K562 (cell line): ENCODE data around the gene DOK4. TPM values are rescaled to one million over a fixed set of nuclear protein-coding genes. Genes with fewer than 3 reads are reported as not detected.

Experiments used
- CAMTA2 ChIP-seq: fragments of 250-450 bp; sonication (Bioruptor Pico); conservative IDR thresholded peaks from 2 replicates; pipeline ENCODE4 v1.5.1; 2022
- CSDE1 ChIP-seq, 2 experiments: fragments of 450-650 bp; IDR thresholded peaks; 2 replicates each; pipeline ENCODE4 v1.6.1; 2016; ENCODE audit warnings: mild to moderate bottlenecking in 1 of 2
- DMBX1 ChIP-seq: fragments of 250-450 bp; sonication (Bioruptor Pico); IDR thresholded peaks from 2 replicates; pipeline ENCODE4 v1.8.0; 2022; ENCODE audit warnings: inconsistent platforms, mild to moderate bottlenecking, moderate library complexity, borderline replicate concordance
- EGR1 ChIP-seq: fragments of 450-650 bp; conservative IDR thresholded peaks from 2 replicates; pipeline ENCODE4 v1.6.1; 2017; ENCODE audit warnings: mild to moderate bottlenecking
- ELF1 ChIP-seq: fragments of 200-800 bp; sonication (Bioruptor generic); IDR thresholded peaks from 2 replicates; pipeline ENCODE4 v1.6.1; 2016; ENCODE audit warnings: missing genetic modification characterization, missing compliant biosample characterization
- GTF2E2 ChIP-seq: fragments of 200-800 bp; sonication (Bioruptor generic); IDR thresholded peaks from 2 replicates; pipeline ENCODE4 v1.6.1; 2016; ENCODE audit warnings: missing genetic modification characterization, missing compliant biosample characterization
- KLF16 ChIP-seq: IDR thresholded peaks from 2 replicates; pipeline ENCODE4 v1.6.1; 2016; ENCODE audit warnings: antibody characterized with exemption
- NFE2 ChIP-seq: IDR thresholded peaks from 2 replicates; pipeline ENCODE4 v1.6.1; 2014; ENCODE audit warnings: antibody characterized with exemption, low read depth
- NFIC ChIP-seq: fragments of 450-650 bp; IDR thresholded peaks from 2 replicates; pipeline ENCODE4 v1.6.1; 2017; ENCODE audit warnings: mild to moderate bottlenecking, inconsistent platforms
- OTX1 ChIP-seq: fragments of 450-650 bp; formaldehyde crosslinking; IDR thresholded peaks from 2 replicates; pipeline ENCODE4 v1.4.0; 2022; ENCODE audit warnings: mild to moderate bottlenecking
- PHF8 ChIP-seq: fragments of 200-600 bp; sonication (generic); IDR thresholded peaks from 2 replicates; pipeline ENCODE4 v1.6.1; 2012; ENCODE audit warnings: mixed run types, mild to moderate bottlenecking, inconsistent platforms, low read length, moderate library complexity, borderline replicate concordance
- RBM17 ChIP-seq: fragments of 200-400 bp; formaldehyde crosslinking; IDR thresholded peaks from 2 replicates; pipeline ENCODE4 v1.6.1; 2017; ENCODE audit warnings: low read depth, mild to moderate bottlenecking, low read length, borderline replicate concordance
- SIN3B ChIP-seq: fragments of 450-650 bp; IDR thresholded peaks from 2 replicates; pipeline ENCODE4 v1.6.1; 2017; ENCODE audit warnings: low read depth, mild to moderate bottlenecking, moderate library complexity
- SNRNP70 ChIP-seq: fragments of 200-400 bp; formaldehyde crosslinking; optimal IDR thresholded peaks from 2 replicates; pipeline ENCODE3; 2017; ENCODE audit warnings: low read depth, low read length
- ZBTB1 ChIP-seq: sonication (generic); formaldehyde crosslinking; IDR thresholded peaks from 2 replicates; pipeline ENCODE4 v1.8.1; 2023; ENCODE audit warnings: missing genetic modification reagents, low read depth, mild to moderate bottlenecking, borderline replicate concordance
- ZFP30 ChIP-seq: fragments of 250-450 bp; sonication (Bioruptor Pico); IDR thresholded peaks from 2 replicates; pipeline ENCODE4 v1.8.0; 2022; ENCODE audit warnings: moderate library complexity, mild to moderate bottlenecking, inconsistent platforms, borderline replicate concordance
- ZKSCAN1 ChIP-seq: fragments of 150-350 bp; IDR thresholded peaks from 2 replicates; pipeline ENCODE4 v1.6.1; 2016; ENCODE audit warnings: low read depth, low read length
- ZNF668 ChIP-seq: fragments of 250-450 bp; sonication (Bioruptor Pico); IDR thresholded peaks from 2 replicates; pipeline ENCODE4 v1.8.0; 2022; ENCODE audit warnings: mild to moderate bottlenecking, inconsistent platforms
- ZNF699 ChIP-seq: fragments of 250-450 bp; sonication (Bioruptor Pico); IDR thresholded peaks from 2 replicates; pipeline ENCODE4 v1.8.0; 2021; ENCODE audit warnings: mild to moderate bottlenecking, moderate library complexity; ENCODE audit not compliant: insufficient replicate concordance
- polyA plus RNA-seq, 8 experiments: library from polyadenylated mRNA; depleted of rRNA in 4 of 8; stranded (reverse) in 5 of 8; unstranded in 3 of 8; fragments of >200 nt; fragmentation: Nextera tagmentation in 2 of 8; fragmentation: Illumina TruSeq in 1 of 8; extraction: Ambion mirVana in 2 of 8; extraction: Trizol in 1 of 8; gene quantifications; 2 replicates each; pipeline versions ENCODE4 v1.2.1 to v1.2.3, GENCODE V29; 2011 to 2014; ENCODE audit warnings: inconsistent platforms in 1 of 8, missing spikeins in 1 of 8
- total RNA-seq, 7 experiments: library from RNA; depleted of rRNA in 6 of 7; stranded (reverse); fragments of >200 nt in 6 of 7; fragmentation: Illumina TruSeq in 2 of 7; extraction: Trizol in 2 of 7; gene quantifications; 2 replicates each; pipeline versions ENCODE4 v1.2.1 to v1.2.3, GENCODE V29; 2011 to 2021; ENCODE audit warnings: low replicate concordance in 1 of 7
- TF ChIP-seq, protein P1 (sequence below): fragments of 250-450 bp; sonication (Bioruptor Pico); IDR thresholded peaks from 2 replicates; pipeline ENCODE4 v1.8.0; 2021; ENCODE audit warnings: mild to moderate bottlenecking, moderate library complexity
- TF ChIP-seq, protein P2 (sequence below), 2 experiments: IDR thresholded peaks; 2 replicates each; pipeline ENCODE4 v1.6.1; 2012; ENCODE audit warnings: improper control_type of control experiment in 2 of 2, low read depth in 2 of 2, low read length in 2 of 2, borderline replicate concordance in 1 of 2
- TF ChIP-seq, protein P3 (sequence below): fragments of 450-650 bp; IDR thresholded peaks from 2 replicates; pipeline ENCODE4 v1.6.1; 2016; ENCODE audit warnings: low read depth, mild to moderate bottlenecking, moderate library complexity
- TF ChIP-seq, protein P4 (sequence below), 2 experiments: fragments of 200-800 bp in 1 of 2; sonication (Bioruptor generic) in 1 of 2; sonication (generic) in 1 of 2; formaldehyde crosslinking in 1 of 2; IDR thresholded peaks in 1 of 2; conservative IDR thresholded peaks in 1 of 2; 2 replicates each; pipeline versions ENCODE4 v1.5.0 to v1.6.1; 2016 to 2020; ENCODE audit warnings: missing compliant biosample characterization in 1 of 2, missing genetic modification characterization in 1 of 2, missing genetic modification reagents in 1 of 2

DOK4 gene
- total and polyA plus RNA-seq, 9 of the 15 experiments (the other 6 are each of a cell fraction or from before 2014, with no cell fraction given), result 0.10 to 14.4 (median 8.3) TPM

DNA sequence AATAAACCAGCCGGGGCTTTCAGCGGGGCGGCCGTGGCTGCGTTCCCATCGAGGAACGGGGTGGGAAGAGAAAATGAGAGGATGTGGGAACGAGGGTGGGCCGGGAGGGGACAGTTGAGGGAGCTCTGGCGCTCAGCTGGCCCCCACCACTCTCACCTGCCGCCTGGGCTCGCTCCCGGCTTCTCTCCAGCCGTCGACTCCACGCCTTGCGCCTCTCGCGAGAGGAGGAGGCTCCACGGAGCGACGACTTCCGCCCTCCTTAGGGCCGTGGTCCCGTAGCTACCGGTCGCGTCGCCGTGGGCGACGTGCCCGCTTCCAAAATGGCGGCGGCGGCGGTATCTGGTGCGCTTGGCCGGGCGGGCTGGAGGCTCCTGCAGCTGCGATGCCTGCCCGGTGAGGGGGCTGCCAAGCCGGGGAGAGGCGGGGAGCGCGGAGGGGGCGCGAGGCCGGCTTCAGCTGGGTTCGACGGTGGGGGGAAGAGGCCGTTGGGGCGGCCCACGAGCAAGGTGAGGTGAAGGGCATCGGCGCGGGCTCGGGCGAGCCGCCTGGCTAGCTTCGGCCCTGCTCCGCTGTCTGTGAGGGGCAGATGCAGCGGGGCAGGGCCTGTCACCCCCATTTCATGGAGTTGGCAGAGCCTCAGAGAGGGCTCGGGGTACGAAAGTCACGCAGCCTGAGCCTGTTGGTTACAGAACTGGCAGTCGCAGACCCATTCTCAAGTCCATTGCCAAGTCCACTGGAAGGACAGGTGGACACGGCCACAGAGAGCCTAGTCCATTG lies 38.9 kb downstream of the DOK4 start, which contains the start of the genes CIAPIN1 and COQ9 (continued):
- TF ChIP-seq, protein P1, sequence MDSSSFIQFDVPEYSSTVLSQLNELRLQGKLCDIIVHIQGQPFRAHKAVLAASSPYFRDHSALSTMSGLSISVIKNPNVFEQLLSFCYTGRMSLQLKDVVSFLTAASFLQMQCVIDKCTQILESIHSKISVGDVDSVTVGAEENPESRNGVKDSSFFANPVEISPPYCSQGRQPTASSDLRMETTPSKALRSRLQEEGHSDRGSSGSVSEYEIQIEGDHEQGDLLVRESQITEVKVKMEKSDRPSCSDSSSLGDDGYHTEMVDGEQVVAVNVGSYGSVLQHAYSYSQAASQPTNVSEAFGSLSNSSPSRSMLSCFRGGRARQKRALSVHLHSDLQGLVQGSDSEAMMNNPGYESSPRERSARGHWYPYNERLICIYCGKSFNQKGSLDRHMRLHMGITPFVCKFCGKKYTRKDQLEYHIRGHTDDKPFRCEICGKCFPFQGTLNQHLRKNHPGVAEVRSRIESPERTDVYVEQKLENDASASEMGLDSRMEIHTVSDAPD (CRISPR knock-in tag), result no peak
- no peak for TF ChIP-seq CAMTA2 (CRISPR knock-in tag)
- TF ChIP-seq, protein P2, sequence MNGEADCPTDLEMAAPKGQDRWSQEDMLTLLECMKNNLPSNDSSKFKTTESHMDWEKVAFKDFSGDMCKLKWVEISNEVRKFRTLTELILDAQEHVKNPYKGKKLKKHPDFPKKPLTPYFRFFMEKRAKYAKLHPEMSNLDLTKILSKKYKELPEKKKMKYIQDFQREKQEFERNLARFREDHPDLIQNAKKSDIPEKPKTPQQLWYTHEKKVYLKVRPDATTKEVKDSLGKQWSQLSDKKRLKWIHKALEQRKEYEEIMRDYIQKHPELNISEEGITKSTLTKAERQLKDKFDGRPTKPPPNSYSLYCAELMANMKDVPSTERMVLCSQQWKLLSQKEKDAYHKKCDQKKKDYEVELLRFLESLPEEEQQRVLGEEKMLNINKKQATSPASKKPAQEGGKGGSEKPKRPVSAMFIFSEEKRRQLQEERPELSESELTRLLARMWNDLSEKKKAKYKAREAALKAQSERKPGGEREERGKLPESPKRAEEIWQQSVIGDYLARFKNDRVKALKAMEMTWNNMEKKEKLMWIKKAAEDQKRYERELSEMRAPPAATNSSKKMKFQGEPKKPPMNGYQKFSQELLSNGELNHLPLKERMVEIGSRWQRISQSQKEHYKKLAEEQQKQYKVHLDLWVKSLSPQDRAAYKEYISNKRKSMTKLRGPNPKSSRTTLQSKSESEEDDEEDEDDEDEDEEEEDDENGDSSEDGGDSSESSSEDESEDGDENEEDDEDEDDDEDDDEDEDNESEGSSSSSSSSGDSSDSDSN (IDR thresholded peaks at IDR 0.05; ENCODE audit: borderline replicate concordance in 1 of 2, low read depth in 2 of 2, low read length in 2 of 2), result peak; percentile 66 to 74; a peak in 2 of 4 replicates
- no peak for TF ChIP-seq GTF2E2 (tag)
- TF ChIP-seq PHF8, result peak; percentile 91
- TF ChIP-seq NFE2, result no peak
- TF ChIP-seq, protein P3, sequence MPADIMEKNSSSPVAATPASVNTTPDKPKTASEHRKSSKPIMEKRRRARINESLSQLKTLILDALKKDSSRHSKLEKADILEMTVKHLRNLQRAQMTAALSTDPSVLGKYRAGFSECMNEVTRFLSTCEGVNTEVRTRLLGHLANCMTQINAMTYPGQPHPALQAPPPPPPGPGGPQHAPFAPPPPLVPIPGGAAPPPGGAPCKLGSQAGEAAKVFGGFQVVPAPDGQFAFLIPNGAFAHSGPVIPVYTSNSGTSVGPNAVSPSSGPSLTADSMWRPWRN, result no peak
- TF ChIP-seq ZNF668 (CRISPR knock-in tag), result no peak
- TF ChIP-seq RBM17, result no peak
- TF ChIP-seq NFIC, result peak; percentile 69
- no peak for TF ChIP-seq KLF16
- peak; percentile 98 for TF ChIP-seq ELF1 (tag)
- TF ChIP-seq EGR1, result peak; percentile 83
- TF ChIP-seq ZBTB1 (CRISPR knock-in tag), result no peak; the same call in 1 of the 2 replicates
- 0 out of 2 replicates have a peak, but pooled peaks have one; percentile 17 for TF ChIP-seq ZKSCAN1
- no peak for TF ChIP-seq ZFP30
- TF ChIP-seq CSDE1 (IDR thresholded peaks at IDR 0.05), result peak in 1 of 2 experiments; percentile 62; a peak in 1 of 4 replicates
- no peak for TF ChIP-seq ZNF699 (CRISPR knock-in tag)
- 0 out of 2 replicates have a peak, but pooled peaks have one; percentile 5 for TF ChIP-seq OTX1 (CRISPR knock-in tag)
- peak; percentile 86 for TF ChIP-seq SIN3B
- no peak for TF ChIP-seq DMBX1 (CRISPR knock-in tag)
- TF ChIP-seq, protein P4, sequence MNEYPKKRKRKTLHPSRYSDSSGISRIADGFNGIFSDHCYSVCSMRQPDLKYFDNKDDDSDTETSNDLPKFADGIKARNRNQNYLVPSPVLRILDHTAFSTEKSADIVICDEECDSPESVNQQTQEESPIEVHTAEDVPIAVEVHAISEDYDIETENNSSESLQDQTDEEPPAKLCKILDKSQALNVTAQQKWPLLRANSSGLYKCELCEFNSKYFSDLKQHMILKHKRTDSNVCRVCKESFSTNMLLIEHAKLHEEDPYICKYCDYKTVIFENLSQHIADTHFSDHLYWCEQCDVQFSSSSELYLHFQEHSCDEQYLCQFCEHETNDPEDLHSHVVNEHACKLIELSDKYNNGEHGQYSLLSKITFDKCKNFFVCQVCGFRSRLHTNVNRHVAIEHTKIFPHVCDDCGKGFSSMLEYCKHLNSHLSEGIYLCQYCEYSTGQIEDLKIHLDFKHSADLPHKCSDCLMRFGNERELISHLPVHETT (CRISPR knock-in tag; conservative IDR thresholded peaks at IDR 0.05 in 1 of 2, IDR thresholded peaks at IDR 0.05 in 1 of 2), result peak in 1 of 2 experiments; percentile 60; a peak in 1 of 4 replicates
- TF ChIP-seq SNRNP70, result no peak
